T-helper 2 cell treated with Interferon-gamma antibody and Interleukin-4, amounts not matched to agents 5 μg/mL and 100 μg/mL, for 36 hours (primary cell): Measurements from ENCODE around the gene GPR132.

Experiments used
- DNase-seq: peaks from one replicate; pipeline ENCODE4 v3.0.0; 2021; ENCODE audit warnings: low spot score
- H3K27ac Mint-ChIP-seq: one replicate; pipeline ENCODE4 v1.8.0; 2021; ENCODE audit warnings: mild to moderate bottlenecking, mixed read lengths
- H3K27me3 Mint-ChIP-seq: one replicate; pipeline ENCODE4 v1.8.0; 2021; ENCODE audit warnings: low read depth, mixed read lengths
- H3K36me3 Mint-ChIP-seq: one replicate; pipeline ENCODE4 v1.8.0; 2021; ENCODE audit warnings: low read depth, mixed read lengths
- H3K4me1 Mint-ChIP-seq: one replicate; pipeline ENCODE4 v1.8.0; 2021; ENCODE audit warnings: low read depth, mixed read lengths
- H3K4me3 Mint-ChIP-seq: one replicate; pipeline ENCODE4 v1.8.0; 2022; ENCODE audit warnings: mild to moderate bottlenecking, moderate library complexity, mixed read lengths
- H3K9me3 Mint-ChIP-seq: one replicate; pipeline ENCODE4 v1.8.0; 2021; ENCODE audit warnings: mixed read lengths

The GPR132 gene

DNA sequence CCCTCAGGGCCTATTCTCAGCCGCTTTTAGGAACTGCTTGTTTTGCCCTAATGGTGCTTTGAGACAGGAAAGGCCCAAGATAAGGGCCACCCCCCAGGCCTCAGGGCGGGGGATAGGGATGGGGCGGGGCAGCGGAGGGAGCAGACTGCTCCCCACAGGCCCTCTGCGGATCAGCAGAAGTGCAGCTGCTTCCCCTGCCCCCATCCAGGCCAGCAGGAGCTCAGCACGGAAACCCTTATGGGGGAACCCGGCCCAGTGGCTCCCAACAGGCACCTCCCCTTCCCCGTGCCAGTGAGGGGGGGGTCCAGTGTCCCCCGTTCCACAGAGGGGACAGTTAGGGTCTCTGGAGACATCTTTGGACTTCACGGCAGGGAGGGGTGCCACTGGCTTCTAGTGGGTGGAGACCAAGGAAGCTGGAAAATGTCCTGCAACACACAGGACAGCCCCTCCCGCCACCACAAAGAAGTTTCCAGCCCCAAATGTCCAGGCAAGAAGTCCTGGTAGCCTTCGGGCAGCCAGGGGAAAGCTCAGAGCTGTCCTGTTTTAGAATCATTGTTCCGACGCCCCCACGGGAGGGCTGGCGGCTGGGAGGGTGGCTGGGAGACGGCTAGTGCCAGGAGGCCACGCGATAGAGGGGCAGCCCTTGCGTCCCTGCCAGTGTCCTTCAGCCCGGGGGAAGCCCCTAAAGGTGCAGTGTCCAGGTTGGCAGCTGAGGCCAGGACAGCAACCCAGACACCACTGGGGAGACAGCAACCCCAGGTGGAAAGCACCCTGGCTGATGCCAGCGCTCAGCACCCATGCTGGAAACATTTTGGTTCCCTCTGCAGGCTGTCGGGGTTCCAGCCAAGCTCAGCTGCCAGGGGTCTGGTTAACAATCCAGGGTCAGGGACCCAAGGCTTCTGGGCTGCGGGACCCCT, 10.4 kb upstream of the GPR132 start:
- Mint-ChIP-seq H3K4me1 (peaks cover 16% of the 10 kb centered on the region), H3K4me3 (no peak overlapping the region), H3K9me3 (no peaks in the 10 kb centered on the region), H3K27ac (no peak overlapping the region), H3K27me3 (peaks cover 5% of the 10 kb centered on the region), H3K36me3 (no peaks in the 10 kb centered on the region)
- DNase-seq, result no peak

DNA sequence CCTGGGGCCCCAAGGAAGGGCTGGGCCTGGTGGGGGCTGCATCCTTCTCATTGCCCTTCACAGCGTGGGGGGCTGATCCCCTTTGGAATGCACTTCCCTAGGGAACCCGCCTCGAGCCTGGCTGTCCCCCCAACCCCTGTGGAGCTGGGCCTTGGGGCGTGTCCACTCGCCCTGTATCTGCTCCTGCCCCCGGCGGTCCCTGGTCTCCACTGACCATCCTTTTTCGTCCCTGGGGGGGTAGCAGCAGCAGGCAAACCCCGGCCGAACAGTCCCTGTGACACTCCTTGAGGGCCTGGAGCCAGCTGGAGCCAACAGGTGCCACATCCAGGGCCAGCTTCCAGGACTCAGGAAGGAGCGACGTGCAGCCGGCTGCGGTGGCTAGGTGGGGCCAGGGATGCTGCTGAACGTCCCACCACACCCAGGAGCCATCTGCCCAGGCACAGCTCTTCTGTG, 9.4 kb upstream of the GPR132 start:
- Mint-ChIP-seq H3K9me3 (no peaks in the 10 kb centered on the region), H3K36me3 (no peaks in the 10 kb centered on the region), H3K27me3 (peaks cover 3% of the 10 kb centered on the region), H3K4me3 (no peak overlapping the region), H3K27ac (no peak overlapping the region), H3K4me1 (peaks cover 26% of the 10 kb centered on the region)
- no peak for DNase-seq

DNA sequence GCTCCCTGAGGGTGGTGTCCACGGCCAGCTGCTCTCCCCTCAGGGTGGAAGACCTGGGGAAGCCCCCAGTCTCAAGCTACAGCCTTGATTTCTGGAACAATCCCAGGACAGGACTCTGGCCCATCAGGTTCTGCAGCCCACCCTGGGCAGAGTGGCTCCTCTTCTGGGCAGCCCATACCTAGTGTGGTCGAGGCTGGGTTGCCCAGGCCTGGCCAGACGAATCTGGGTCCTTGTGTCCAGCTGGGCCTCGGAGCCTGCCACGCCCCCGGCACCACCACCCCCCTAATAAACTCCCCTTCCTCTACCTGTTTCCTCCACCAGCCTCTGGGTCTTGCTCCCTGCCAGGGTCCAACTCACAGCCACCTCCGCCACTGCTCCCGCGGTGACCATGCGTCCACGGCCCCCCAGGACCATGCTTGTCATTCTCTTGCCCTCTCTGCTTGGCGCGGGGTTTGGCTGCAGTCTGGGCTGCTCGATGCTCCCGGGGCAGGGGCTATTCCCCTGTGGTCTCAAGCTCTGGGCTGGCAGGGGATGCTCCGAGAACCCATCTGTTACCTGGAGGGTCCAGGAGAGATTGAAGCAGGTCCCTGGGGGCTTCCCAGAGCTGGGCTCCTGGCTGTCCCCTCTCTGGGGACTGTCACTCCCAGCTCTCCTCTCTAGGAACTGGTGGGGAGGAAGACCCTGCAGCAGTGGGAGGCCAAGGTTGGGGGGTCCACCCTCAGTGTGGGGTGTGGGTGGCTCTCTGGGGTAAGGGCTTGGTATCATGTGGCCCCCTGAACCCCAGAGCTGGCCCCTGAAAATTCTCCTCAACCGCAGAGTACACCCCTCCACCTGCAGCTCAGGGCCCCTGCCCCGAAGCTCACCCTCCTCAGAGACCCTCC, 8.7 kb upstream of the GPR132 start:
- Mint-ChIP-seq H3K27me3 (peaks cover 3% of the 10 kb centered on the region), H3K36me3 (no peaks in the 10 kb centered on the region), H3K4me3 (no peak overlapping the region), H3K27ac (peak overlapping the region; percentile 36), H3K9me3 (no peaks in the 10 kb centered on the region), H3K4me1 (peaks cover 30% of the 10 kb centered on the region)
- DNase-seq, result no peak

DNA sequence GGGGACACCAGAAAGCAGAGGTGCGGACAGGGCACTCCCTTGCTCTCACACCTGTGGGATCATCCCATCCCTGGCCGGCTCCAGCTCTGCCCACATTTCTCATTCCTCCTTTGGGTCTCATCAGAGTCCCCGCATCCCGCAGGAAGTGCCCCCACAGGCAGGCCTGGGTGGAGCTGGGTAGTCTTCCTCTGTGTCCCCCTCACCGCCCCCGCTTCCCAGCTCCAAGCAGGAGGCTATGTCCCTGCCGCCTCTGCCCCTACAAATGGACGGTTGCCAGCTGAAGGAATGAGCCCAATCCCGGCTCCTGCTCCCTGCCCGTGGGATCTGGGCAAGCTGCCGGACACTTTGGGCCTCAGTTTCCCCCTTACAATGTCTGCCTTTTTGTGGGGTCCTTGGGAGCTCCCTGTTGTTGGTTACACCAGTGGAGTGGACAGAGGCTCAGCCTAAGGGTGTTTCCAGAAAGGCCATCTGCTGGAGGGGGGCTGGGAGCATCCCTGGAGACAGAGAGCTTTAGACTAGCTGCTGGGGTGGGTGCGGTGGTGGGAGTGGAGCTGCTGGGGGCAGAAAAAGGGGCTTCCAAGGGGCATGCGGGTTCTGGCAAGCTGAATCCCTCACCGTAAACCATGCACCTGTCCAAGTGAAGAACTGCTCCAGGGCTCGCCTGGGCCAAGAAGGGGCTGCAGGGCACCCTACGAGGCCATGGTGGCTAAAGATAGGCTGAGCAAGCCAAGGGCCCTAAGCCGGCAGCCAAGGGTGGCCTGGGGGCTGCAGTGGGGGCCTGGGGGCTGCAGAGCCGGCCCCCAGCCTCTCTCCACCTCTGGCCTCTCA, 7.9 kb upstream of the GPR132 start:
- DNase-seq, result no peak

DNA sequence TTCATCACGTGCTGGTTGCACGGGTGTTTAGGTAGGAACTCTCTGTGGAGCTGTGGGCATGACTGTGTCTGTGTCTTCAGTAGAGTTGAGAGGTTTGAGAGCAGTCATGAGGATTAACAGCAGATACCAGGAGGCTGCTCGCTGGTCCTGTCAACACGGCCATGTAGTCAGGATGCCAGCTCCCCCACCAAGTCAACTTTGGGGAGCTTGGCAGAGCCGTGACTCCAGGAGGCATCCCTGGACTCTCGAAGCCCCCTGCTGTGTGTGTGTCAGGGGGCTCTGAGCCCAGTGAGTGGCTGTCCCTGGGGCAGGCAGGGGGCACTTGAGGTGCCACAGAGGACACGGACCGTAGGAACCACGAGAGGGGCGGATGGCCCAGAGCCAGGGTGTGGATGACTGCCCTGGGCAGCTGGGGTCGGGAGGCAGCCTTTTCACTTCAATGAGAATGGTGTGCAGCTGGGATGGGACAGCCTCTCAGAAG, 7.2 kb upstream of the GPR132 start:
- DNase-seq, result no peak
- Mint-ChIP-seq H3K36me3 (no peaks in the 10 kb centered on the region), H3K9me3 (no peaks in the 10 kb centered on the region), H3K27ac (no peak overlapping the region), H3K27me3 (peaks cover 3% of the 10 kb centered on the region), H3K4me1 (peaks cover 35% of the 10 kb centered on the region), H3K4me3 (no peak overlapping the region)

More for the DNA sequence above, 7.9 kb upstream of the GPR132 start:
- Mint-ChIP-seq H3K4me3 (no peak overlapping the region), H3K9me3 (no peaks in the 10 kb centered on the region), H3K27ac (no peak overlapping the region), H3K36me3 (no peaks in the 10 kb centered on the region), H3K4me1 (peaks cover 33% of the 10 kb centered on the region), H3K27me3 (peaks cover 3% of the 10 kb centered on the region)

DNA sequence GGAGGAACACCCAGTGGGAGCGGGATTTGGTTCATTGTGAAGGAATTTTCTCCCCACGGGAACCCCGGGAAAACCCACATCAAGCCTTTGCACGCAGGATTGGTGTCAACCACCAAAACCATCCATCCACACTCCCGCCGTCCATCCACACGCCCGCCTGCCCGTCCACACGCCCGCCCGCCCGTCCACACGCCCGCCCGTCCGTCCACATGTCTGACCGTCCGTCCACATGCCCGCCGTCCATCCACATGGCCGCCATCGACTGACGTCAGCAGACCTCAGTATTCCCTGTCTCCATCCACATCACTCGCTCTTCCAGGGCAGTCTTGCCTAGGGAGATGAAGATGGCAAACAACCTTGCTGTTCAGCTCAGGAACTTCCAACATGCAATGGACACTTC, 6.7 kb upstream of the GPR132 start:
- no peak for DNase-seq
- Mint-ChIP-seq H3K4me1 (peaks cover 34% of the 10 kb centered on the region), H3K4me3 (no peak overlapping the region), H3K27ac (no peak overlapping the region), H3K27me3 (peaks cover 3% of the 10 kb centered on the region), H3K36me3 (no peaks in the 10 kb centered on the region), H3K9me3 (no peaks in the 10 kb centered on the region)

DNA sequence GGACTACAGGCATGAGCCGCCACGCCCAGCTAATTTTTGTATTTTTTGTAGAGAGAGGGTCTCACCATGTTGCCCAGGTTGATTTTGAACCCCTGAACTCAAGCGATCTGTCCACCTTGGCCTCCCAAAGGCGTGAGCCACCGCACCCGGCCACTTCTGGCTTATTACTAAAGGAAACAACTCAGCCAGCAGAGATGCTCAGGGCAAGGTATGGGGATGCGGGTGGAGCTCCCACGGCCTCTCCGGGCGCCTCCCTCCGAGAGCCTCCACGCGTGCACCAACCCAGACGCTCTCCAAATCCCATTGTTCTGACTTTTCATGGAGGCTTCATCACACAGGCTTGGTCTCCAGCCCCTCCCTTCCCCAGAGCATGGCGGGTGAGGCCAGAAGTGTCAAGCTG, 6.1 kb upstream of the GPR132 start:
- no peak for DNase-seq
- Mint-ChIP-seq H3K27me3 (peaks cover 3% of the 10 kb centered on the region), H3K4me1 (peaks cover 32% of the 10 kb centered on the region), H3K27ac (no peak overlapping the region), H3K4me3 (no peak overlapping the region), H3K36me3 (no peaks in the 10 kb centered on the region), H3K9me3 (no peaks in the 10 kb centered on the region)

DNA sequence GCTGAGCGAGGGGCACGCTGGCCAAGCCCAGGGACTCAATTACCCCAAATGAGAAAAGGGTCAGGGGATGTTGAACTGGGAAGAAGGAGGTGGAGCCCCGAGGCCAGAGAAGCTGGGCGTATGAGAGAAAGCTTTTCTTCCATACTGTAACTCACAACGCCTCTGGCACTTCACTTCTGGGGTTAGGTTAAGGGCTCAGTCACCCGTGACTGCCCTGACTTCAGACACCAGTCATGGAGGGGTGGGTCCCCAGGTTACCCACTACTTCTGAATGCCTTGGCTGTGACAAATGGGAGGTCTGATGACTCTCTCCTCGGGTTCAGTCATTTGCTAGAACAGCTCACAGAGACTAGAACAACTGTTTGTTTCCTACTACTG, 5.5 kb upstream of the GPR132 start:
- H3K4me3 Mint-ChIP-seq, result no peak overlapping the region
- H3K36me3 Mint-ChIP-seq, result no peaks in the 10 kb centered on the region
- peak; percentile 39 for DNase-seq
- no peak overlapping the region for H3K27ac Mint-ChIP-seq
- peaks cover 3% of the 10 kb centered on the region for H3K27me3 Mint-ChIP-seq
- peaks cover 37% of the 10 kb centered on the region for H3K4me1 Mint-ChIP-seq
- H3K9me3 Mint-ChIP-seq, result no peaks in the 10 kb centered on the region

DNA sequence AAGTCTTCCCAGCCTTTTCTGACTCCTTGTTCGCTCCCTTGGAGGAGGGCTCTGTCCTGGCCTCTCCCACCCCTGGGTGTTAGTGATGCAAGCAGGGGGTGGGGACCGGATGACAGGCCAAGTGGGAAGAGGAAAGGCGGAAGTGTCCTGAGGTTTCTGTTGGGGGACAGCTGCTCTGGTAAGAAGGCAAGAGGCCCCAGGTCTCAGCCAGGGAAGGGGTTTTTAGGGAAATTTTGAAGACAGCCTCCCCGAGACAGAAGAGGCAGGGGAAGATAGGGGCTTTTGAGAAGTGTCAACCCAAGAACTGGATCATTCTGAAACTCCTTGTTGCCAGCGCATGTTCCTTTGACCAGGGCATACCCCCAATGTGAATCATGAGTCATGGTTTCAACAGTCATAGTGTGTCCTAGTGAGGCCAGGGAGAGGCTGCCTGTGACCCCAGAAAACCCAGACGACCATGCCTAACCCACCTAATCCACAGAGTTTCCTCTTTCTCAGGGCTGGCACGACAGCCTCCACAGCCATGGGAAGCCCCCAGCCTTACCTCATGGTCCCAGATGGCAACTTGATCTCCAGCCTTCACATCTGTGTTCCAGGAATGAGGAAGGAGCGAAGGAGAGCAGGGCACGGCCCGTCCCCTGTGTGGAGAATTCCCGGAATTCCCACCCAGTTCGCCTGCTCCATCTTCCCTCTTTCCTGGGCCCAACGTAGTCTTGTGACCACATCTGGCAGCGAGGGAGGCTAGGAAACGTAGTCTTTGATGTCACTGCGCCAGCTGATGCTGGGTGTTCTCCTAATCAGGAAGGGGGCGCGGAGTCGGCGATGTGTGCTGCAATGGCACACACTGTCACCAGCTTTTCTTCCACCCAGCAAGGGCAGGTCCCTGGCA, 4.9 kb upstream of the GPR132 start:
- peaks cover 3% of the 10 kb centered on the region for H3K27me3 Mint-ChIP-seq
- peak; percentile 72 for DNase-seq
- H3K9me3 Mint-ChIP-seq, result no peaks in the 10 kb centered on the region
- H3K4me1 Mint-ChIP-seq, result peaks cover 35% of the 10 kb centered on the region
- H3K27ac Mint-ChIP-seq, result peak overlapping the region; percentile 49
- no peak overlapping the region for H3K4me3 Mint-ChIP-seq
- no peaks in the 10 kb centered on the region for H3K36me3 Mint-ChIP-seq

DNA sequence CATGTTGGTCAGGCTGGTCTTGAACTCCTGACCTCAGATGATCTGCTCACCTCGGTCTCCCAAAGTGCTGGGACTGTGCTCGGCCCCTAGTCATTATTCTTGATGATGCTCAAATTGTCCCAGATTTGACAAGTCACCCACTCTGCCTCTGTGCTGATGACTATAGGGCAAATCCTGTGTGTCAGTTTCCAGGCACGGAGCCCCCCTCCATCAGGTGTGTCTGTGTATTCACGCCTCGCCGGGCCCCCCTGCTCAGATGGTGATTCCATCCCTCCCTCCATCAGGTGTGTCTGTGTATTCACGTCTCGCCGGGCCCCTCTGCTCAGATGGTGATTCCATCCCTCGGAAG, 4.3 kb upstream of the GPR132 start:
- Mint-ChIP-seq H3K4me3 (no peak overlapping the region), H3K27ac (peak overlapping the region; percentile 49), H3K4me1 (peaks cover 38% of the 10 kb centered on the region), H3K27me3 (peaks cover 3% of the 10 kb centered on the region), H3K36me3 (peaks cover 4% of the 10 kb centered on the region), H3K9me3 (no peaks in the 10 kb centered on the region)
- no peak for DNase-seq

DNA sequence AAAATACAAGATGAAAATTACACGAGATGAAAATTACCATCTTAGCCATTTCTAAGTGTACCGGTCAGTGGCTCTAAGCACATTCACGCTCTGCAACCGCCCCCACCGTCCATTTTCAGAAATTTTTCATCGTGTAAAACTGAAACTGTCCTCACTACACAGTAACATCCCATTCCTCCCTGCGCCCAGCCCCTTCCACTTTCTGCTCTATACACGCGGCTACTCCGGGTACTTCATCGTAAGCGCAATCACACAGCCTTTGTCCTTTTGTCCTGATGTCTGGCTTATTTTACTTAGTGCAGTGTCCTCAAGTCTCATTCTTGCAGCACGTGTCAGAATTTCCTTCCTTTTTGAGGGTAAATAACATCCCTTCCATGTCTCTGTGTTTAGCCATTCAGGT, 3.6 kb upstream of the GPR132 start:
- Mint-ChIP-seq H3K36me3 (peaks cover 7% of the 10 kb centered on the region), H3K27me3 (peaks cover 3% of the 10 kb centered on the region), H3K9me3 (no peaks in the 10 kb centered on the region), H3K27ac (peak overlapping the region; percentile 2), H3K4me1 (peaks cover 44% of the 10 kb centered on the region), H3K4me3 (no peak overlapping the region)
- DNase-seq, result no peak

DNA sequence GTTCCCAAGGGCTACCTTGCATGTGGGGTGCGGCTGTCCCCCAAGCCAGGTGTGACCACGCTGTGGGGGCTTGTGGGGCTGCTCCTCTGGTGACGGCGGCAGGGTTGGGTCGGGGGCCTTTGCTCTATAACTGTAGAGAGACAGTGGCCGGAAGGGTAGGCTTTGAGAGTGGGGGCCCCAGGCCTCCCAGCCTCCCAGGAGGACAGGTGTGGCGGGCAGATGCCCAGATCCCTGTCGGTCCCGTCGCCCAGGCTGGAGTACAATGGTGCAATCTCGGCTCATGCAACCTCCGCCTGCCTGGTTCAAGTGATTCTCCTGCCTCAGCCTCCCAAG, 2.7 kb upstream of the GPR132 start:
- H3K36me3 Mint-ChIP-seq, result peaks cover 7% of the 10 kb centered on the region
- no peak for DNase-seq
- H3K4me3 Mint-ChIP-seq, result no peak overlapping the region
- no peaks in the 10 kb centered on the region for H3K9me3 Mint-ChIP-seq
- H3K27ac Mint-ChIP-seq, result no peak overlapping the region
- H3K27me3 Mint-ChIP-seq, result peaks cover 3% of the 10 kb centered on the region
- H3K4me1 Mint-ChIP-seq, result peaks cover 45% of the 10 kb centered on the region
